AG08396 (cell line): ENCODE measurements around the gene PCED1B.
"Not testable (repeated sequence)": the region's sequence is repeated elsewhere in the genome, so short reads cannot be mapped to it uniquely, and the experiment has no call there.

ENCODE experiments used
- DNase-seq: peaks from one replicate; pipeline ENCODE4 v3.0.0; 2012; ENCODE audit warnings: low spot score, mixed read lengths

Gene PCED1B

DNA sequence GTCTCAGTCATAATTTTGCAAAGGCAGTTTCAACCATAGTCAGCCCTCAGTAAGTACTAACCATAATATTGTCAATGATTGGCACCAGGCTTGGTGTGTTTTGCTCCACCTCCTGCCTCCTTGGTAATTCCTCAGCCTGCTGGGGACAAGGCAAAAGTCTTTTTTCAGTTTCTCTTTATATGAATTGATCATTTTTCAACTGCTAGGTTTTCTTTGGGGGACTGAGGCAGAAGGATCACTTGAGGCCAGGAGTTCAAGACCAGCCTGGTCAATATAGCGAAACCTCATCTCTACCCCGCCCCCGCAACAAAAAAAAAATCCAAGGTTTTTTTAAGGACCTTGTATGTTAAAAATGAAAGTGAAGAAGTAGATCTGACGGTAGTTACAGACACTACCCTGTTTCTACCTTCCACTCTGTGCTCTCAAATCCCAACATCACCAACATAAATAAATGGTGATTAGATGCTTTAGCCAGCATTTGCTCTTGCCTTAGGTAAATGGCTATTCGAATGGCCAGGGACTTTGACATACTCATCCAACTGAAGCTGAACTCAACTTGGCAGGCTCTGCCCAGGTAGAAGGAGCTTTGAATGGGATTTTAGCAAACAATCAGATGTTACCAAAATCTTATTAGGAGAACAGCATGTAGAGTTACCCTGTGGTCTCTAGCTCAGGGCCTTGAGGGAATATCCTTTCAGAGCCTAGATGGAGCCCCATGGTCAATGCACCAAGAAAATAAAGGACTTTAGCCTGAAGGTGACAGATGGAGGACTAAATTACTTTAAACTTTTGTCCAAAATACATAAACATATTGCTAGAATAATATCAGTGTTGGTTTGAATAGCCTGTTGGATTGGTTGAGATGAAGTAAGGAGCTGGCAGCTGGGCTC lies 127.3 kb downstream of the PCED1B start:
- DNase-seq = no peak

DNA sequence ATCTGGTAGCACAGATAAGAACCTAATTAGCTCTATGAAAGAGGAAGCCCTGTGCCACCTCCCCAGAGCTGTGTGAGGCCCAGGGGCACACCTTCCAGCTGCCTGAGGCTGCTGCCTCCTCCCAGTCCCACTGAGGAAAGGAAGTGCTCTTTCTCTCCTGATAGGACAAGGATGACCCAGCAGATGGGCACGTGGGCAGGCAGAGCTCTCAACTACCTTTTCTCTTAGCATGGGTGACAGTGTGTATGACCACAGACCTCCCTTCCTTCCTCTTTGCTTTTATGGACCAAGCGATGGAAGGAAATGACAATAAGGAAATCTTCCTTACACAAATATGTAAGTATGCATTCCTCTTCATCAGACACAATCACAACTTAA lies 127.9 kb downstream of the PCED1B start:
- no peak for DNase-seq

DNA sequence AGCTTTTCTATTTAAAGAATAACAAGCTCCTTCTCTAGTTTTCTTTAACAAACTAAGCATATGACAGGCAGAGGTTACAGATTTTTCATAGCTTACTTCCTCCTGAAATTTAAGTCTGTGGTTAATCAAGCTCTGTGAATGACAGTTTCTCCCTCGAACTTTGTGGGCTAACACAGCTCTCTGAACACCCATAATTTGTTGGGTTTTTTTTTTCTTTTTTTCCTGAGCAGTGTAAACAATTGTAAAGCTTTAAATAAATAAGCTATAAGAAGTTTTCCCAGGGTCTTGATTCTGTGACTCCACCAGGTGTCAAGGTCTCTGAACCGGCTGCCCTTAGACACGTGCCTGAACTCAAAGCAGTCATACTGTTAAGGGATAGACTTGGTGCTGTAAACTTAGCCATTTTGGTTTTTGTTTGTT lies 128.4 kb downstream of the PCED1B start:
- no peak for DNase-seq

DNA sequence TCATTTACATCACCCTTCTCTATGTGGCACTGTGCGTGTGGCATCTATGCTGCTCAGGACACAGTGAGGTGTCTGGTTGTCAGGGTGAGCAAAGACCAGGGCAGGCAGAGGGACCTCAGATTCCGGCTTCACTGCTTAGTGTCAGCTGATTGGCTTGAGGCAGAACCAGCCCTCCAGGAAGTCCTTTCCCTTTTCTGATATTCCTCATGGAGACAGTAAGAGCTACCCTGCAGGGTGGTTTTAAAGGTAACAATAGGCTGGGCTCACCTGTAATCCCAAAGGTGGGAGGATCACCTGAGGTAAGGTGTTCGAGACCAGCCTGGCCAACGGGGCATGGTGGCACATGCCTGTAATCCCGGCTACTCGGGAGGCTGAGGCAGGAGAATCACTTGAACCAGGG lies 129.6 kb downstream of the PCED1B start:
- DNase-seq = no peak

DNA sequence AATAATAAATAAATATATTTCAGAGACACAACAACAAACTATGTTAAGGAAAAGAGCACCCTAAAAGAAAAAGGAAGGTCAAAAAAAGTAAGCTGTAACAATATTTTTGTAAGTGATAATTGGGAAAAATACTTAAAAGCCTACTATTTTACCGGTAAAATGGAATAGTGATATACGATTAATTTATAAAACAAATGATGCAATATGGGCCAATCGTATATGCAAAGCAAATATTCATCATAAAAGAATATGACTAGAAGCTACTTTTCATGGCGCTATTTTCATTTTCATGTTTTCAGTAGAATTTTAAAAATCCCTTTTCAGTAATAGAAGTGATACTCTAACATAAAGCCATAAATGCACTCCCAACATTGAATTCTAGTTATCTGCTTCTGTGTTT lies 131.4 kb downstream of the PCED1B start:
- DNase-seq = no peak

DNA sequence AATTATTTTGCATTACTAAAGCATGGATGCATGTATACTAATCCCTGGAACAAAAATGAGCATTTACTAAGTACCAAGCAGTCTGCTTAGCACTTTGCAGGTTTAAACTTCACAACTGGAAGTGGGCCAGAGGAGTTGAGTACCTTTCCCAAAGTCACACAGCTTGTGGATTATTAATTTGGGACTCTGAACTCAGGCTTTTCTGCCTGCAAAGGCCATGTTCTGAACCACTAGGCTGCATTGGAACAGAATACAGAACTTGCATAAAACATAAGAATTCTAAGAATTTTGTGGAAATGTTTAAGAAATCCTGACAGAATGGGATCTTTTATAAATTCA lies 133.2 kb downstream of the PCED1B start:
- no peak for DNase-seq

DNA sequence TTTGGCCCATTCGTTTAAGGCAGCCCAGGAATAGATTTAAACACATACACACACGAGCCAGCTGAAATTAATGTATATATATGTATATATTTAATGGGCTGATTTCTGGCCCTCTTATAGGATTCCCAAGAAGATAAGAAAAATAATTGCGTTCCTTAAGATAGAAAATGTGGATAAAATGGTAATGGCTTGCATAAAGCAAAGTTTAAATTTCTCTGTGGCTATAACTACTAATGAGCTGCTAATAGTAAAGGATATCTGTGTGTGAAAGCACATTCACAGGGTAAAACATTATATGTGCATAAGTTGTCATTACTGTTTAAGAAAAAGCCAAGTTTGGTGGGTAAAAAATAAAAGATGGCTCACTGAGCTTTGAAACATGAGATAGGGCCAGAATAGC lies 134.0 kb downstream of the PCED1B start:
- DNase-seq = no peak

DNA sequence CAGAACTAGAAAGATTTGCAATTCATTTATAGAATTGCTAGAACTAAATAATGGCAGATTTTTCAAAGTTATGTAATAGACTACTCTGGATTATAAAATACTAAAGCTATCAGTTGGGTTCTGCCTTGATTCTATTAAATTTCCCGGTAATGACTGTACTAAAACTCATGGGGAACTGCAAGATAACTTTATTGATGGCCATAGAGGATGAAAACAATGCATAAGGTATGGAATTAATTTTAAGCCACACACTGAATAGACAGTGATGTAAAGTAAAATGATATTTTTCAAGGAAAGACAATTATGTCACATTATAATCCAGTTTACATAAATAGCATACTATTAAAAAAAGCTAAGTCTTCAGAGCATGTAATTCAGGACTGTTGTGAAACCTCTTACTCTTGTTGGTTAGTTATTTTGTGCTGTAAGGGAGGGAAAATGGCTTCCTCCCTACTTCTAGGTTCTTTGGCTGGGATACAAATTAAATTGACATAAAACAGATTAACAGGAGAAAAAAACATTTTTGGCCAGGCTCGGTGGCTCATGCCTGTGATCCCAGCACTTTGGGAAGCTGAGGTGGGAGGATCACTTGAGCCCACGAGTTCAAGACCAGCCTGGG lies 134.7 kb downstream of the PCED1B start:
- DNase-seq = no peak

DNA sequence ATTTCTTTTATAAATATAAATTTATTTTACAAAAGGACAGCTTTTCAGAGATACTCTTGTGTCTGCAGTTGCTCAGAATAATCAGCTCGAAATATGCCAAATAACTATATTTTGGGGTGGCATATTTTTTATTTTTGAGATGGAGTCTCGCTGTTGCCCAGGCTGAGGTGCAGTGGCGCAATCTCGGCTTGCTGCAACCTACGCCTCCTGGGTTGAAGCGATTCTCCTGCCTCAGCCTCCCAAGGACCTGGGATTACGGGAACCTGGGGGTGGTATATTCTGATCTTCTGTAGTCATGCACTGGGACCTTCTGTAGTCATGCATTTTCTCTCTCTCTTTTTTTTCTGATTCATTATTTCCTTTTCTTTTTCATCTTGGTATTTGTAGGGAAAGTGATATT lies 135.3 kb downstream of the PCED1B start:
- no peak for DNase-seq

DNA sequence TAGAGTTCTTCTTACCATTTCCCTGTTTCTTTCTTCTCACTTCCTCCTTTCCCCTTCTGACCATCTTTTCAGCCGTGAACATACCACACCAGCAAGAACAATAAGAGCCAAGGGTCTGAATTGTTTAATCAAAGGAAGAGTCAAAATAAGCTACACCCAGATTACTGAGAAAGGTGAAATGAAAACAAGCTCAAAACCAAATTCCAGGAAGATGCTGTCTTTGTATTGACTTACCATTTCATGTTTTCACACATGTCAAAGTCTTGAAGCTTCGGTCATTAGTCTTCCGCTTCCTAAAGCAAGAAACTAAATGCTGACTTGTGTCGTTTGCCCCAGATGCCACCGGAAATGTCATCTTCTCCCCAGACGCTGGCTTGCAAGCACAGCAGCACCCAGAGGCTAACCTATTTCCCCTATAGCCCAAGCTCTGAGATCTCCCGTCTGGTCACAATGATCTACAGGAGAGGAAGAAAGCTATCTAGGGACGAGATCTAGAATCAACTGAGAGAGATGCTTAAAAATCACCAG lies 136.8 kb downstream of the PCED1B start:
- no peak for DNase-seq

DNA sequence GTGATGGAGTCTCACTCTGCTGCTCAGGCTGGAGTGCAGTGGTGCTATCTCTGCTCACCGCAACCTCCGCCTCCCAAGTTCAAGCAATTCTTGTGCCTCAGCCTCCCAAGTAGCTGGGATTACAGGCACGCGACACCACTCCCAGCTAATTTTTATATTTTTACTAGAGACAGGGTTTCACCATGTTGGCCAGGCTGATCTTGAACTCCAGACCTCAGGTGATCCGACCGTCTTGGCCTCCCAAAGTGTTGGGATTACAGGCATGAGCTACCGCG lies 138.1 kb downstream of the PCED1B start:
- DNase-seq = not testable (repeated sequence)

DNA sequence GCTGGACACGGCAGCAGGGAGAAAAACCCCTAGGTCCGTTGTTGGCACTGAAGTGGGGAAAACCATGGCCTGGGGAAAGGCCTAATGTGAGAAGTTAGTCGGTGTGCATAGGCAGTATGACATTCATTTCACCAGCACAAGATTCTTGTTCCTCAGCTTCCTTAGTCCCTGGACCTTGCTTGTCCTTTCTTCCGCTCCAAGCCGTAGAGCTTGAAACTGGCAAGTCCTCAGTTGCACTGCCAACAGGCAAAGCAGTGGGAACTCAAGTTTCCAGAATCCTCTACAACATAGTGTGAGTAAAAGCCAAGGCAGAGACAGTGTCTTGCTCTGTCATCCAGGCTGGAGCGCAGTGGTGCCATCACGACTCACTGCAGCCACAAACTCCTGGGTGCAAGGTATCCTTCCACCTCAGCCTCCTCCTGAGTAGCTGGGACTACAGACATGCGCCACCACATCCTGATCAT lies 138.8 kb downstream of the PCED1B start:
- no peak for DNase-seq

DNA sequence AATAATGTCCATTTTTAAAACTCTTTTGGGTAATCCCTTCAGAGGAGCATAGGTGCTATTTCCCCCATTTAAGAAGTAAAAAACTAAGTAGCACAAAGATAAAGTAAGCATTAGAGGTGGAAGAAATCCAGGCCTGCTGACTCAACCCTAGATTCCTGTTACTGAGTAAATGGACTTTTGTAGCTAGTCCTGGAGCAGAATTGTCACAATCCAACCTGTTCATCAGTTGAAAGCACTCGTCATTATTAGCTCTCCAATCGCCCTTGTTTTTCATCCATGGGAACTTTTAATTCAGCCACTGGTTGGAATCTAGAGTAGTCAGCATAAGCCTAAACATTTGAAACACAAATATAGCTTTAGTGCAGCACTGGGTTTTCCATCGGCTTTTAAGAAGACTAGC lies 139.8 kb downstream of the PCED1B start:
- no peak for DNase-seq

DNA sequence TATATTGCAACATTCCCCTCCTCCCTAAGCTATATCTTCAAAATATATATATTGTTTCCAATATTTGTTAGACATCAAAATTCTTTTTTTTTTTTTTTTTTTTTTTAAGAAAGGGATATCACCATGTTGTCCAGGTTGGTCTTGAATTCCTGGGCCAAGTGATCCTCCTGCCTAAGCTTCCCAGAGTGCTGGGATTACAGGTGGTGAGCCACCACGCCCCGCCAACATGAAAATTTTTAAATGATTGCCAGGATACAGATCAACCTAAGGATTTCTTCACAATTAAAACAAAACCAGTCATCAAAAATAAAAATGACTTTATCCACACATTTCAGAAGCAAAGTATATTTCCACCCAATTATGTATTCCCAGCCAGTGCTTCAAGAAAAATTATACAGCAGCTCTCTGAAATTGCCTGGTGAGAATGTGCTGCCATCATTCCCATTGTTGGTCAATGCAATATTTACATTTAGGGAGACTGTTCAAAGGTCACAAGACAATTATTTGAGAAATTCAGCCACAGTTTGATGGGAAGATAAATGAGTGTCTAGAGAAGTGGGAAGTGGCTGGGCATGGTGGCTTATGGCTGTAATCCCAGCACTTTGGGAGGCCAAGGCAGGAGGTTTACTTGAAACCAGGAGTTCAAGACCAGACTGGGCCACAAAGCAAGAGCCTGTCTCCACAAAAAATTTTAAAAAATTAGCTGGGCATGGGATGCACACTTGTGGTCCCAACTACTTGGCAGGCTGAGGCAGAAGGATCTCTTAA lies 142.0 kb downstream of the PCED1B start:
- no peak for DNase-seq

DNA sequence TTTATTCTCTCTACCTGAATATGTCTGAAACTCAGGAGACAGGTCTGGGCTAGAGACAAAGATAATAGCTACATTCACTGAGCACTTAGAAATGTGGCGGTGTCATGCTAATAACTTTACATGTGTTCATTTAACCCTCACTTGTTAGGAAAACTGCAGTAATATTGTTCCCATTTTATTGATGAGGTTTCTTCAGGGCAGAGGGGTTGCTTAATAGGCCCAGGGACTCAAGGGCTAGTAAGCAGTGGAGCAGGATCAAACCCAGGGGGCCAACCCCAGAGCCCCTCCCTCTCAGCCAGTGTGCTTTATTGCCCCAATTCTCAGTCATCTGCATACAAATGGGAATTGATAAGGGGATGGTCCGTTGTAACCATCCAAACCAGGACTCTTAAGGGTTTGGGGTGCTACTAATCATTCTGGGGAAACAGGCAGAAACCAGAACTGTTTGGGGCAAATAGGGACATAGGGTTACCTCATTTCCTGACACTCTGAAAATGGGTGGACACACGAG lies 143.2 kb downstream of the PCED1B start:
- no peak for DNase-seq

DNA sequence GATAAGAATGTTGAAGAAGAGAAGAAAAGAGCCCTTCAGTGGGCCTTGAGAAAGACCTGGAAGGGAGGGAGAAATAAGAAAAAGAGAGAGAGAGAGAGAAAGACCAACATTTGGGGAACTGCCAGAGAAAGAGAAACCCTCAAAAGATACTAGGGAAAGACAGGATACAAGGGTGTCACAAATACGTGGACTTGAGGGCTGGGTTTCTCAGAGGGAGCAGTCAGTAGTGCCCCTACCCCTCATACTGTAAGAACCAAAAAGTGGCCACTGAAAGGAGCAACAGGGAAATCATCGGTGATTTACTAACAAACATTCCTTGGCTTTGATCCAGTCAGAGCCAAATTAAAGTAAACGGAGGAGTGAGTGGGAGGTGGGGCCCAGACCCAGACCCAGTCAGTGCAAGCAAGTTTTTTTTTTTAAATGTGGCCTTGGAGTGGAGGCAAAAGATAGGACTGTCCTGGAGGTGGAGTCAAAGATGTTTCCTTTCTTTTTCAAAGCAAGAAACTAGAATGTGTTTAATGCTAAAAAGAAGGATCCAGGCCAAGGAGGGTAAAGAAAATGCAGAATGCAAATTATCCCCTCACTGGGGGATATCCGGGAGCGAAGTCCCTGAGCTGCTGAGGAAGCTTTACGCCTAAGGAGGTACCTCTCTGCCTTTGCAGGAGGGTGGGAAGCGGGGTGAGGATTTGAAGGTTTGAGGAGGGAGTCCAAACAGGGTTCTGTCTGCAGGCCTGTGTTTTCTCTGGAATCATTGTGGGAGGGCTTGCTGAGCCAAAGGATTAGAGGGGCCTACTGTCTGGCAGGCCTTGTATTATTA lies 143.8 kb downstream of the PCED1B start:
- no peak for DNase-seq

DNA sequence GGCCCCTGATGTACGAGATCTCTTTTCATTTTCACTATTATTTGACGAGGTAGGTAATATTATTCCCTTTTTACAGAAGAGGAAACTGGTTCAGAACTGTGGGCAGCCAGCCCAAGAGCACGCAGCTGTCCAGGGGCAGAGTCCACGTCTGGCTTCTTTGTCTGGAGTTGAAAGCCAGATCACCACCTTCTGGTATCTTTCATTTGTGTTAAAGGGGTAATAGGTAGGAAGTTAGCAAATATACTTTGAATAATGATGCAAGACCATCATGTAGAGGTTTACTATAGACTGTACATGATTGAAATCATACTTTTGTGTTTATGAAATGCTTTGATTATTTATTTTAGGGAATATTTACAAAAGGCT lies 144.4 kb downstream of the PCED1B start:
- DNase-seq = no peak

DNA sequence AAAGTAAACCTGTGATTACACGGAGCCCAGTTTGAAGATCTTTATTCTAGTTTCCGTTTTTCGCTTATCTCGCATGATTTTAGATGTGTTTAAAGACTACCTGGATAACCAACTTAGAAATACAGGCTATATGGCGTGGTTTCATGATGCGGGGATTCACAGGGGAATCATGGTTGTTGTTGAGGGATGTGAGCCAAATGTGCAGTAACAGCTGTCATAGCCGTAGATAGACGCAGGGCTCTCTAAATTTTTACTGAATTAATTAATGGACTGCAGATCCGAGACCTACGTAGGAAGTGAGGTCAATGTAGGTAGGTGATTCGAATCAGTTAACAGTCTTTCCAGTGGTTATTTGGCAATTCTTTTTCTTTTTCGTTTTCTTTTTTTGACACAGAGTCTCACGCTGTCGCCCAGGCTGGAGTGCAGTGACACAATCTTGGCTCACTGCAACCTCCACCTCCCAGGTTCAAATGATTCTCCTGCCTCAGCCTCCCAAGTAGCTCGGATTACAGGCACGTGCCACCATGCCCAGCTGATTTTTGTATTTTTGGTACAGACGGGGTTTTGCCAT lies 145.2 kb downstream of the PCED1B start:
- no peak for DNase-seq

DNA sequence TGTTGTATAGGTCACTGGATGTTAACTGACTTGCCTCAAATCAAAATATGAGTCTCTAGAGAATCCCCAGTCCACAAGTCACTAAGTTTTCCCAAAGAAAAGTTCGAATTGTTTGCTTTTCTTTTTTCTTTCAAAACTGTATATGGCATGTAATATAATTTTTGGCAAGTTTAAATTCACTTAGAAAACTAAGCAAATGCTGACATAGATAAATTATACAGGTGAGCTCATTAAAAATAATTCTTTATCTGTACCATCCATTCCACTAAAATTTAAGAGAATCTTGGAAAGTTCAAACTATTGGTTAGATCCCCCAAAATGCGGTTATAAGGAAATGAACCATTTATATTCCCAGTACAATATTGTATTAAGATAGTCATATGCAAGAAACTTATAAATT lies 145.9 kb downstream of the PCED1B start:
- no peak for DNase-seq

DNA sequence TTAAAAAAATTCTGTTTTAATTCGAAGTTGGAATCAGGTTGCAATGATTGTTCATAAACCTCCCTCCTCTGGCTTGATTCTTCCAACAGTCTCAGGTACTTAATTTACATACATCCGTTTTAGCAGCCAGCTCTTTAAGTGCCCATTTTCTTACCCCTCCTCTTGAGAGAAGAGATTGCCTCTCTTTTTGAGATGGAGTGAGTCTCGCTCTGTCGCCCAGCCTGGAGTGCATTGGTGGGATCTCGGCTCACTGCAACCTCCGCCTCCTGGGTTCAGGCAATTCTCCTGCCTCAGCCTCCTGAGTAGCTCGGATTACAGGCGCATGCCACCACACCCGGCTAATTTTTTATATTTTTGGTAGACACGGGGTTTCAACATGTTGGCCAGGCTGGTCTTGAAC lies 146.8 kb downstream of the PCED1B start:
- no peak for DNase-seq

DNA sequence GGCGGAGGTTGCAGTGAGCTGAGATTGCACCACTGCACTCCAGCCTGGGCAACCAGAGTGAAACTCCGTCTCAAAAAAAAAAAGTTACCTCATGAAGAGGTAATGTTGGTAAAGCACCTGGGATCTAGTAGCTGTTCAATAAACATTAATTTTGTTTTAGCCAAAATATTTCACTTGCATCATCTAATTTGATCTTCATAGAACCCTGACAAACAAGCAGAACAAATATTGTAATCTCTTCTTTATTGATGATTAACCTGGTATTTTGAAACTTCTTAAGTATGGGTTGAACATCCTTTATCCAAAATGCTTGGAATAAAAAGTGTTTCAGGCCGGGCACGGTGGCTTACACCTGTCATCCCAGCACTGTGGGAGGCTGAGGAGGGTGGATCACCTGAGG lies 149.4 kb downstream of the PCED1B start:
- DNase-seq = no peak

DNA sequence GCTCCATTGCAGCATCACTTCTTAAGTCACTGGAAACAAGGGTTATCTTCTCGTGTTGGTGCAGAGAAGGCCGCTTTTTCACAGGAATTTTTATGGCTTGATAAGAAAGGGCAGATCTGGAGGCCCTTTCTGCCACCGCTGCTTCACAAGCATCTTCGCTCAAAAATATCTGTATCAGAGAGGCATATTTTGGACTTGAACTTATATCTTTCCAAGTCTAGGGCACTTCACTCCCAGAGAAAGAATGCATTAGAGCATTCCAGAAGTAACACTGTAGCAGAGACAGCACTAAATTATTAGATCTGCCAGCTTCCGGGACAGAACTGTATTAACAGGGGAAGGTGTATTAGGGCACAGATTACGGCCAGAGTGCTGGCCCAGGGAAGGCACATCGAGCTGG lies 152.0 kb downstream of the PCED1B start:
- no peak for DNase-seq
